ENCODE measurements around the gene CRISPLD2. TPM values are rescaled to one million over a fixed set of nuclear protein-coding genes. Genes with fewer than 3 reads are reported as not detected.

The CRISPLD2 gene
- total RNA-seq, 1 experiment from 2014 or later, result 1.6 TPM

DNA sequence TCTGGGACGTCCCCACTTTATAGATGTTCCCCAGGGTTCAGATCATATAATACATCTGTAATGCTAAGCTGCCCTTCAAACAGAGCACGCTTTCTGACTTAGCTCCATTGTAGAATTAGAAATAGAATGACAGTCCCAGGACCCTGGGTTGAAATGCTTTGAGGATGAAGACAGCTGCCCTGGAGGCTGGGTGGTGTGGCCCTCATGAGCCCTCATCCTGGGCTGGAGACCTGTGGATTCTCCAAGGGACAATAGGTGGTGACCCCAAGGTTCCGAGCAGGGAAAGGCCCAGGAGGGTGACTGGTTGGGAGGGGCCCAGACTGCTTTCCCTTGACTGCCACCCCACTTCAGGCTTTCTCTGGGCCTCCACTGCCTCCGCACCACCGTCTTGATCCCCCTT, 59.0 kb downstream of the CRISPLD2 start:
- DNase-seq, result no peak
- Histone ChIP-seq H3K36me3 (no peaks in the 10 kb centered on the region), H3K9me3 (no peaks in the 10 kb centered on the region), H3K4me3 (no peak overlapping the region), H3K27me3 (no peaks in the 10 kb centered on the region)

- Histone ChIP-seq H3K27me3 (no peaks in the 10 kb centered on the region), H3K9me3 (no peaks in the 10 kb centered on the region), H3K36me3 (no peaks in the 10 kb centered on the region), H3K4me3 (no peak overlapping the region)
- no peak for DNase-seq
These were observed 60.0 kb downstream of the CRISPLD2 start for GRCh38 chr16:84879569-84880487.

DNA sequence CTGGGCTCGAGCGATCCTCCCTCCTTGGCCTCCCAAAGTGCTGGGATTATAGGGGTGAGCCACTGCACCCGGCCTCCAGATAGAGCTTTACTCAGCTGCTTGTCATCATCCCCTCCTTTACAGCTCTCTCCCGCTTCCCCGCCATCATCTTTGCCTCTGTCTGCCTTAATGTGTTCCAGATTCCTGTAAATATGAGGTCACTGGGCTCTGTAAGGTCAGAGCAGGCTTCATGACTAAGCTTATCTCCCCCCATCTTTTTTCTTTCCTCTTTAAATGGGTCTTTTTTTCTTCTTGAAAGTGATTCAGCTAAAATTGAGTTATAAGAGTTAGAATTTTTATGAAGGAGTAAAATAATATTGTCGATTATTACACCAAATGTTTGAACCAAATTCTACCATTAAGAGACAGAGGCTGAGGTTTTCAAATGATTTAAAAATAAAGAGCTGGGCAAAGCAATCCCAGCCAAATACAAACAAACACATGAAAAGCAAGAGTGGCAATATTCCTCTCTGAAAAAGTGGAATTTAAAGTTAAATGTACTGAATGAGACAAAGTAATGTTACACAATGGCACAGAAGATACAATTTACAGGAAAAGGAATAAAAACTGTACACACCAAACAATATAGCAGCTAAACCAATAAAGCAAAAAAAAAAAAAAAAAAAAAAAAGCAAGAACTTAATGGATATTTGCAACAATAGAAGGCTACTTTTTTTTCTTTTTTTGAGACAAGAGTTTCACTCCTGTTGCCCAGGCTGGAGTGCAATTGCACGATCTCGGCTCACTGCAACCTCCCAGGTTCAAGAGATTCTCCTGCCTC, 62.1 kb downstream of the CRISPLD2 start:
- no peaks in the 10 kb centered on the region for H3K9me3 ChIP-seq

GRCh38 chr16:84883301-84883700, 63.5 kb downstream of the CRISPLD2 start:
- peak; percentile 6 for DNase-seq
- Histone ChIP-seq H3K9me3 (no peaks in the 10 kb centered on the region), H3K27me3 (no peaks in the 10 kb centered on the region), H3K36me3 (no peaks in the 10 kb centered on the region), H3K4me3 (no peak overlapping the region)

More for the DNA sequence above, 62.1 kb downstream of the CRISPLD2 start:
- Histone ChIP-seq H3K36me3 (no peaks in the 10 kb centered on the region), H3K27me3 (no peaks in the 10 kb centered on the region), H3K4me3 (no peak overlapping the region)
- DNase-seq, result peak; percentile 70

GRCh38 chr16:84884246-84884595, 64.4 kb downstream of the CRISPLD2 start:
- Histone ChIP-seq H3K4me3 (no peak overlapping the region), H3K9me3 (no peaks in the 10 kb centered on the region), H3K36me3 (no peaks in the 10 kb centered on the region), H3K27me3 (no peaks in the 10 kb centered on the region)
- DNase-seq, result no peak

DNA sequence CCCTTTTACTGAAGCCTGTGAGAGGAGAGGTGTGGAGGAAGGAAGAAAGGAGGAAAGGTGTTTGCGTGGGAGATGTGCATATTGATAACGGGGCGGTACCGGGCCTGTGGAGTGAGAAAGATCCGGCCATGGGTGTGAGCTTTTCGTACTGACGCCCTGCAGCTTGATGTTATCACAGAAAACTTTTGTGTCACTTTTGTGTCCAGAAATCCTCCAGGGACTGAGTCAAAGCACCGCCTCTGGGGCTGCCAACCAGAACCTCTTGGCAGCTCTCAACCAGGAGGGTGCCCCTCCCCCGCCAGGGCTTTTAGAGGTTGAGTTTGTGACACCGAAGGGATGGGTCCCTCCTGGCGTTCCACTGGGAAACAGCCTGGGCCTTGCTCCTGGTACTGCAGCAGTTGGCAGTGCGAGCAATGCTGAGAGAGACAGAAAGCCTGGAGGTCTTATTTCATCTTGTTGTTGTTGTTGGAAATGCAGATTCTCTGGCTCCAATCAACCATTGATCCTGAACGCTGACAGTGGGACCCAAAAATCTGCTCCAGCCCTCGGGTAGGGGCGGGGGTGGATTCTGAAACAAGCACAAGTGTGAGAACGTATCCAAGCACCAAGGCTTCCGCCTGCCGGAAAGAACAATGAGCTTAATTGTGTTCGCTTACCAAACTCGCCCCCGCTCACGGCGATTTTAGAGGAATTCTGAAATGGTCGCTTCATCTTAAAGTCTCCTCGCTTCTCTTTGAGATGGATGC, 65.0 kb downstream of the CRISPLD2 start:
- no peaks in the 10 kb centered on the region for H3K27me3 ChIP-seq
- H3K36me3 ChIP-seq, result no peaks in the 10 kb centered on the region
- no peak for DNase-seq
- no peak overlapping the region for H3K4me3 ChIP-seq
- no peaks in the 10 kb centered on the region for H3K9me3 ChIP-seq

DNA sequence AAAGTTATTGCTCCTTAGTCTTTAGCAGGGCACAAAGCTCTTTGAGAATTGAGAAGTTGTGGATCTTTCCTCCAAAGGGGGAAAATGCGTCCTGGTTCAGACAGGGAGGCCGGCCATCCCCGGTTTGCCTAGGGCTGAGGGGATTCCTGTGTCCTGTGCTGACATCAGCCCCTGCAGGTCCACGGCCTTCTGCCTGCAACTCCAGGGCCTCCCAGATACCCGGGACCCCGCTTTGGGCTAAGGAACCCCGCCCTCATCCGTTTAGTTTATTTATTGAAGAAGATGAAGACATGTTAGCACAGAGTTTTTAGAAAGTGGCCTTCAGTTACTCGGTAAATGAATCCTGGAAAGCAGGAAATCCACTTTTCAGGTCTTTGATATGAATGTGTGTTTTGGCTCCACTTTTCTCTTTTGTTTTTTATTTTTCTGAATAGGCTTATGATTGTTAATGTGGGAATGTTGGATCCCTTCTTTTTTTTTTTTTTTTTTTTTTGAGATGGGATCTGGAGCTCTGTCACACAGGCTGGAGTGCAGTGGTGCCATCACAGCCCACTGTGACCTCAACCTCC, 65.6 kb downstream of the CRISPLD2 start:
- DNase-seq, result no peak
- no peaks in the 10 kb centered on the region for H3K36me3 ChIP-seq
- no peaks in the 10 kb centered on the region for H3K9me3 ChIP-seq
- H3K4me3 ChIP-seq, result no peak overlapping the region
- H3K27me3 ChIP-seq, result no peaks in the 10 kb centered on the region

DNA sequence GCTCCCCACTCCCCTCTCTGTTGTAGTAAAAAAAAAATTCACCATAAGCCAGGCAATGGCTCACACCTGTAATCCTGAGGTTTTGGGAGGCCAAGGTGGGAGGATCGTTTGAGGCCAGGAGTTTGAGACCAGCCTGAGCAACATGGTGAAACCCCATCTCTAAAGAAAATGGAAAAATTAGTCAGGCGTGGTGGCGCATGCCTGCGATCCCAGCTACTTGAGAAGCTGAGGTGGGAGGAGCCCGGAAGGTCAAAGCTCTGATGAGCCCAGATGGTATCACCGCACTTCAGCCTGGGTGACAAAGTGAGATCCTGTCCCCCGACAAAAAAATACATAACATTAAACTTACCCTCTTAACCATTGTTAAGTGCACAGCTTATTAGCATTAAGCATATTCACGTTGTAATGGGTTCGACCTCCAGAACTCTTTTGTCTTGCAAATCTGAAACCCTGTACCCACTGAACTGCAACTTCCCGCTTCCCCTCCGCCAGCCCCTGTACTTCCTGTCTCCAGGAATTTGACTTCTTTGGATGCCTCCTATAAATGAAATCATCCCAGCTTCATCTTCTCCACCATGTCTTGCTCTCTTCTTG, 66.8 kb downstream of the CRISPLD2 start:
- no peak overlapping the region for H3K4me3 ChIP-seq
- no peaks in the 10 kb centered on the region for H3K36me3 ChIP-seq
- no peaks in the 10 kb centered on the region for H3K9me3 ChIP-seq
- no peak for DNase-seq
- H3K27me3 ChIP-seq, result no peaks in the 10 kb centered on the region

- Histone ChIP-seq H3K27me3 (no peaks in the 10 kb centered on the region), H3K4me3 (no peak overlapping the region), H3K36me3 (no peaks in the 10 kb centered on the region), H3K9me3 (no peaks in the 10 kb centered on the region)
- DNase-seq, result no peak
These were observed 67.4 kb downstream of the CRISPLD2 start for GRCh38 chr16:84887207-84887606.

GRCh38 chr16:84888450-84888849, 68.7 kb downstream of the CRISPLD2 start:
- no peak overlapping the region for H3K4me3 ChIP-seq
- H3K36me3 ChIP-seq, result no peaks in the 10 kb centered on the region
- no peak for DNase-seq
- H3K27me3 ChIP-seq, result no peaks in the 10 kb centered on the region
- no peaks in the 10 kb centered on the region for H3K9me3 ChIP-seq

DNA sequence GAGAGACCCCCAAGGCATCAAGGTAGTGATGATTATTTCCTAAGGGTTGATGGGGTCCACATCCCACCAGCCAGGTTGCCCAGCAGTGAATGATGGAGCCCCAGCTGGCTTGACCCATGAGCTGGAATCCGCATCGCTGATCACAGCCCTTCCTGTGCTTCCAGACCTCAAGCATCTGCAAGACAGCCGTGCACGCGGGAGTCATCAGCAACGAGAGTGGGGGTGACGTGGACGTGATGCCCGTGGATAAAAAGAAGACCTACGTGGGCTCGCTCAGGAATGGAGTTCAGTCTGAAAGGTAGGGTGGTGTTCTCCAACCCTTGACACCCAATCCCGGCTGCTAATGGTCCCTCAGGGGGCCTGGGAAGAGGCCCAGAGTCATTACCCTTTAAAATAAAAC, 69.3 kb downstream of the CRISPLD2 start:
- Histone ChIP-seq H3K4me3 (no peak overlapping the region), H3K9me3 (no peaks in the 10 kb centered on the region), H3K36me3 (no peaks in the 10 kb centered on the region), H3K27me3 (no peaks in the 10 kb centered on the region)
- DNase-seq, result no peak

DNA sequence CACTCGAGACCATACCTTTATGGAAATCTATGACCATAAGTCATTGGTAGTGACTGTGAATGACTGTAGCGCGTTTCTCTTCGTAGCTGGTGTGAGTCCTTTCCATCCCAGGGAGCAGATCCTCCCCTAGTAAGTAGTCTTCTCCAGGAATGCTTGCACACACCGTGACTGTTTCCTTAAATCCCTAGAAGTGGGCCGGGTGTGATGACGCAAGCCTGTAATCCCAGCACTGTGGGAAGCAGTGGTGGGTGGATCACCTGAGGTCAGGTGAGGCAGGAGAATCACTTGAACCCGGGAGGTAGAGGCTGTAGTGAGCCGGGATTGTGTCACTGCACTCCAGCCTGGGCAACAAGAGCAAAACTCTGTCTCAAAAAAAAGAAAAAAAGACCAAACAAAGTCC, 70.6 kb downstream of the CRISPLD2 start:
- H3K4me3 ChIP-seq, result no peak overlapping the region
- no peaks in the 10 kb centered on the region for H3K36me3 ChIP-seq
- no peaks in the 10 kb centered on the region for H3K27me3 ChIP-seq
- no peak for DNase-seq
- H3K9me3 ChIP-seq, result no peaks in the 10 kb centered on the region

GRCh38 chr16:84891149-84891795, 71.5 kb downstream of the CRISPLD2 start:
- Histone ChIP-seq H3K9me3 (no peaks in the 10 kb centered on the region), H3K36me3 (no peaks in the 10 kb centered on the region), H3K27me3 (no peaks in the 10 kb centered on the region), H3K4me3 (no peak overlapping the region)
- no peak for DNase-seq

DNA sequence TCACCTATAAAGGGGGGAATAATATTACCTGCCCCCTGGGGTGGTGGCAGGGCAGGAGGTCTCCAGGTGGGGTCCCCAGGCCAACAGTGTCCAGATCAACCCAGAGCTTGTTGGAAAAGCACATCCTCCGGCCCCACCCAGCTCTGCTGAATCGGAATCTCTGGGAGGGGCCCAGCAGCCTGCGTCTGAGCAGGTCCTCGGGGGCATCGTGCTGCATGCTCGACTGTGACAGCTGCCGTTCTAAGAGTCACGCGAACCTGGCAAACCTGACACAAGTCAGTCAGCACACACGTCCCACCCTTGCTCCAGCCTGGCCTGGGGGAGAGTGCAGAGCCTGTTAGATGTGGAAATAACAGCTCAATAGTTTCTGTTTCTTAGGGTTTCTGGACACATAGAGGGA, 72.3 kb downstream of the CRISPLD2 start:
- Histone ChIP-seq H3K36me3 (no peaks in the 10 kb centered on the region), H3K27me3 (no peaks in the 10 kb centered on the region), H3K9me3 (no peaks in the 10 kb centered on the region), H3K4me3 (no peak overlapping the region)
- DNase-seq, result no peak

- Histone ChIP-seq H3K27me3 (no peaks in the 10 kb centered on the region), H3K9me3 (no peaks in the 10 kb centered on the region), H3K36me3 (no peaks in the 10 kb centered on the region), H3K4me3 (no peak overlapping the region)
- DNase-seq, result no peak
These were observed 73.7 kb downstream of the CRISPLD2 start for GRCh38 chr16:84893467-84893848.
